ENCODE results near the gene TFAP2E.

GRCh38 chr1:35598895-35599294 lies 25.8 kb downstream of the TFAP2E start:
- TF ChIP-seq CTCF (IDR thresholded peaks at IDR 0.05 in 4 of 5, conservative IDR thresholded peaks at IDR 0.05 in 1 of 5): no peak
- no peak for TF ChIP-seq POLR2A (IDR thresholded peaks at IDR 0.05)

Measured in gastrocnemius medialis (tissue), 4 donors.